Activated CD8-positive, alpha-beta T cell treated with anti-CD3 and anti-CD28 coated beads, Interleukin-2, amount 10 ng/mL, durations not matched to agents 7 days and 5 days (primary cell): ENCODE data around the gene RASGEF1C. TPM values are rescaled to one million over a fixed set of nuclear protein-coding genes. Genes with fewer than 3 reads are reported as not detected.

Source experiments
- ATAC-seq: fragments of 150-1000 bp; cut with Tn5 transposase; one replicate; pipeline ENCODE4 v1.10.0; 2021; ENCODE audit warnings: moderate library complexity
- CTCF ChIA-PET: fragments of 350-600 bp; sonication (Branson Sonifier 250); formaldehyde crosslinking; loops from one replicate; lab custom pipeline; 2021; ENCODE audit warnings: antibody characterized with exemption; lab: Charles Lee
- POLR2A ChIA-PET: fragments of 350-600 bp; sonication (Branson Sonifier 250); formaldehyde crosslinking; loops from one replicate; lab custom pipeline; 2021; ENCODE audit warnings: antibody characterized with exemption; lab: Charles Lee
- DNase-seq: peaks from one replicate; pipeline ENCODE4 v3.0.0-alpha.2; 2020
- H3K27ac Mint-ChIP-seq: one replicate; pipeline ENCODE4 v1.8.0; 2021; ENCODE audit warnings: mild to moderate bottlenecking, mixed read lengths
- H3K27me3 Mint-ChIP-seq: one replicate; pipeline ENCODE4 v1.8.0; 2021; ENCODE audit warnings: low read depth, mixed read lengths
- H3K36me3 Mint-ChIP-seq: one replicate; pipeline ENCODE4 v1.8.0; 2021; ENCODE audit warnings: low read depth, mixed read lengths
- H3K4me1 Mint-ChIP-seq: one replicate; pipeline ENCODE4 v1.8.0; 2021; ENCODE audit warnings: low read depth, mixed read lengths
- H3K4me3 Mint-ChIP-seq: one replicate; pipeline ENCODE4 v1.8.0; 2021; ENCODE audit warnings: mild to moderate bottlenecking, mixed read lengths
- H3K9me3 Mint-ChIP-seq: one replicate; pipeline ENCODE4 v1.8.0; 2022; ENCODE audit warnings: mixed read lengths; ENCODE audit not compliant: insufficient read depth
- total RNA-seq, 2 experiments: library from RNA; stranded (reverse); gene quantifications; one replicate each; pipeline ENCODE4 v1.2.3, GENCODE V29; 2021

The RASGEF1C gene
- total RNA-seq, 2 experiments from 2014 or later = not detected

DNA sequence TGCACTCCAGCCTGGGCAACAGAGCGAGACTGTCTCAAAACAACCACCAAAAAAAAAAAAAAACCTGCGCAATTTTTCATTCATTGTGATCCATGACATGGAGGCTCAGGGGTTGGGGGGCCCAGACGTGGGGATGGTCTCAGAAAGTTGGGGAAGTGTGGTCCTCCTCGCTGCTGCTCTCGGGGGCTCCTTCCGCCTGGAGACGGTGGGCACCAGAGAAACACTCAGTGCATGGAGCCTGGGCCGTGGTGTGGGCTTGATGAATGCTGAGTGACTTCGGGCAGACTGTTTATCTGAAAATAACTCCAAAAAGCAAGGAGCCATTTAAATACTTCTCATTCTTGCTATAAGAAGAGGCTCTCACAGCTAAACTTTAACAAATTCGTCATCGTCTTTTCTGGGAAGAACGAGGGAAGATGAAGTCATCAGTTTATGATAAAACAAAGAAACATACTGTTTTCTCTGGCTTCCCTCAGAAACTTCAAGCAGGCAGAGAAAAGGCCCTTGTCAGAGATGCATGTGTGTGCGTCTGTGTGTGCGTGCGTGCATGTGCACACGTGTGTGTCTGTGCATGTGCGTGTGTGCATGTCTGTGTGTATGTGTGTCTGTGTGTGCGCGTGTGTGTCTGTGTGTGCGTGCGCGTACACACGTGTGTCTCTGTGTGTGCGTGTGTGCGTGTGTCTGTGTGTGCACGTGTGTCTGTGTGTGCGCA is 35.0 kb downstream of the RASGEF1C start:
- Mint-ChIP-seq H3K36me3 (no peaks in the 10 kb centered on the region), H3K4me3 (no peak overlapping the region)

DNA sequence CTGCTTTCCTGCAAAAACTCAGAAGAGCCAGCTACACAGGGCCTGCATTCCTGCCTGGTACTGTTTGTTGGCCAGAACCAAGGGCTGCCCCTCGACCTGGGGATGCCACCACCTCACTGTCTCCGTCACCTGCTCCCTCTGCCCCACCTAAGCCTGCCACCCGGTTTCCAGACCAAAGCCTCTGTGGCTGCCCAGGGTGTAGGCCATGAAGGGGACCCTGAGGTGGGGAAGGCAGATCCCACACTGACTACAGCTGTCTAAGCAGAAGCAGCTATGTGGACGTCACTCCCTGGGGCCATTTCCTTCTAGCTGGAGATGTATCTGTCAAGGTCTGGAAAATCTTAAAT is 35.8 kb downstream of the RASGEF1C start:
- POLR2A ChIA-PET = no interaction called here
- no peak for DNase-seq
- no peak overlapping the region for H3K27ac Mint-ChIP-seq
- no peaks in the 10 kb centered on the region for H3K4me1 Mint-ChIP-seq
- no peaks in the 10 kb centered on the region for H3K27me3 Mint-ChIP-seq
- CTCF ChIA-PET = no interaction called here
- ATAC-seq = no peak
- H3K9me3 Mint-ChIP-seq = no peaks in the 10 kb centered on the region
- H3K36me3 Mint-ChIP-seq = no peaks in the 10 kb centered on the region
- H3K4me3 Mint-ChIP-seq = no peak overlapping the region

More for the DNA sequence above, 35.0 kb downstream of the RASGEF1C start:
- DNase-seq (no peak), ATAC-seq (no peak)
- ChIA-PET CTCF (no interaction called here), POLR2A (no interaction called here)
- H3K27me3 Mint-ChIP-seq = no peaks in the 10 kb centered on the region
- H3K27ac Mint-ChIP-seq = no peak overlapping the region
- no peaks in the 10 kb centered on the region for H3K4me1 Mint-ChIP-seq
- H3K9me3 Mint-ChIP-seq = no peaks in the 10 kb centered on the region

DNA sequence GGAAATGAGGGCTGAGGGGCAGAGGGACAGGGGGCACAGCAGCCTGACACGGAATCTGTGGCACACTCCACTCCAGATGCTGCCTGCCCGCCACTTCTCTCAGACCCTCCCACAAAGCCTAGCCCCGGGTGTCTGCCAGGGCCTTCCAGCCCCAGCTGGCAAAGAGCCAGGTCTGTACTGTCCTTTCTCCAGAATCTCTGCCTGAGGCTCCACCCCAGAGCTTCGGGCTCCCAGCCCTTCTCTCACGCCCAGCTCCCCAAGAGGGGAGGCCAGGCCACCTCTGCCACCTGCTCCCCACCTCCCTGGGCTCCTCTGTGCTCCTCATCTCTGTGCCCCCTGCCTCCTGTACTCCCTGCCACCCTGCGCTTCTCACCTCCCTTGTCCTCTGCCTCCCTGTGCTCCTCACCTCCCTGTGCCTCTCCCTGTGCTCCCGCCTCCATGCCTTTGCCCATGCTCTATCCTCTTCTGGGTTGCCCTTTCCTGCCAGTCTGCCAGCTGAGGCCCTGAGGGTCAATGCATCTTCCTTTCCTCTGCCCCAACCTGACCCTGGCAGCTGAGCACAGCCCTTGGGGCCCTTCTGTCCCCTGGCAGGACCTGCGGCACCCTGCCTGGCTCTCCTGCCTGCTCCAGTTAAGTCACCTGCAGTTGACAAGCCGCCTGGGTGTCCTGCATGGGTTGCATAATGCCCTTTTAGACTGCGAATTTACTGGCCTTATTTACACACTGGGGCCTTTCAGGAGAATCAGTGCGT is 36.4 kb downstream of the RASGEF1C start:
- H3K4me1 Mint-ChIP-seq = no peaks in the 10 kb centered on the region
- no peak overlapping the region for H3K27ac Mint-ChIP-seq
- POLR2A ChIA-PET = no interaction called here
- ATAC-seq = no peak
- no peaks in the 10 kb centered on the region for H3K9me3 Mint-ChIP-seq
- no peaks in the 10 kb centered on the region for H3K36me3 Mint-ChIP-seq
- no peak for DNase-seq
- H3K4me3 Mint-ChIP-seq = no peak overlapping the region
- H3K27me3 Mint-ChIP-seq = no peaks in the 10 kb centered on the region
- CTCF ChIA-PET = no interaction called here

DNA sequence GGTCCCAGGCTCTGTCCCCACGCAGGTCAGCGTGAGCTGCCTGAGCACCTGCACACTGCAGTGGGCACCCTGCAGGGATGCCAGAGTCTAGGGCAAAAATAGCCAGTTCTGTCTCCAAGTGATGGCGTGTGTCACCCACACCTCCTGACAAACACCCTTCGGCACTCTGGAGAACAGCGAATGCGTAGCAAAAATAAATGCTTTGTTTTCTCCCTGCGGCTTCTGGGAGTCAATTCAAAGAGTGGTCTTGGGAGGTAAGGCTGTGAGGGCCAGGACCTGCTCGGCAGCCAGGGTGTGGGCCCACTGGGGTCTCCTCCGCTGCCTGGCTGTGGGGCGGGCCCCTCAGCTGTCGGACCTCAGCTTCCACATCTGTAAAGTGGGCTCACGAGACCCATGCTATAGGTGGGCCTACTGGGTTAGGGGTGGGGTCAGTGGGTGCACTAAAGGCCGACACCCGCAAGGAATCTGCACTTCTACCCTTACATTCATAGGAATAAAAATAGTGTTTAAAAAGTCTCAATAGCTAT is 37.4 kb downstream of the RASGEF1C start:
- H3K9me3 Mint-ChIP-seq = no peaks in the 10 kb centered on the region
- no peaks in the 10 kb centered on the region for H3K36me3 Mint-ChIP-seq
- H3K4me3 Mint-ChIP-seq = no peak overlapping the region
- H3K27me3 Mint-ChIP-seq = peaks cover 4% of the 10 kb centered on the region
- no peak for ATAC-seq
- ChIA-PET POLR2A (no interaction called here), CTCF (no interaction called here)
- H3K4me1 Mint-ChIP-seq = no peaks in the 10 kb centered on the region
- DNase-seq = no peak
- H3K27ac Mint-ChIP-seq = no peak overlapping the region

DNA sequence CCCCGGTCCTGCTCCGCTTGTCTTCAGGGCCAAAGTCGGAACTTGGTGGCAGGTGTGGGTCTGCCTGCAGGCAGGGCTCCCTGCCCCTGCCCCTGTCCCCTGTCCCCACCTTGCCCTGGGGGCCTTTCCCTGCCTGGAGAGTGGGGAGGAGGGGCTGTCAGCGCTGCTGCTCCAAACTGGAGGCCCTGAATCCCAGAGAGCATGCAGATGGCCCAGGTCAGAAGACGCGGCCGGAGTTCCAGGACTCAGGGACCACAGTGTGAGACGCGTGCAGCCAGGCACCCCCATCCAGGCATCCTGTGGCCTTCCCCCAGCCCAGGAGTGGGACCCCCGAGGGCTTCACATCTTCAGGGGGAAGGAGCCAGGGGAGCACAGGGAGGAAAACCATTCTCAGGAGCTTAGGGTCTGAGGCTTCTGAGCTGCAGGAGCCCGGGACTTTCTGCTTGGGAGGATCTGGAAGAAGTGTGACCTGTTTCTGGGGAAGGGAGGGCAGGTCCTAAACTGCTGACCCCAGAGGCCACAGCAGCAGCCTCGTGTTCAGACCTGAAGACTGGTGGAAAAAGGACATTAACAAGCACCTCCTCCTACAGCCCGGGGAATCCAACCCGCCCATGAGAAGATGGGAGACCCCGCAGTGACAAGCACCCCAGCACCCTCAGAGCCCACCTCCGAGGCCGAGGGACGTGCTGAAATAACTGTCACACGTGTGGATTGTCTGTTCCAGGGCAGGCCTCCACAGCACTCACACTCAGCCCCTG is 38.0 kb downstream of the RASGEF1C start:
- H3K27me3 Mint-ChIP-seq = peaks cover 7% of the 10 kb centered on the region
- no peak overlapping the region for H3K4me3 Mint-ChIP-seq
- no peaks in the 10 kb centered on the region for H3K4me1 Mint-ChIP-seq
- no peaks in the 10 kb centered on the region for H3K9me3 Mint-ChIP-seq
- ATAC-seq = no peak
- ChIA-PET CTCF (no interaction called here), POLR2A (no interaction called here)
- H3K27ac Mint-ChIP-seq = no peak overlapping the region
- no peak for DNase-seq
- no peaks in the 10 kb centered on the region for H3K36me3 Mint-ChIP-seq

DNA sequence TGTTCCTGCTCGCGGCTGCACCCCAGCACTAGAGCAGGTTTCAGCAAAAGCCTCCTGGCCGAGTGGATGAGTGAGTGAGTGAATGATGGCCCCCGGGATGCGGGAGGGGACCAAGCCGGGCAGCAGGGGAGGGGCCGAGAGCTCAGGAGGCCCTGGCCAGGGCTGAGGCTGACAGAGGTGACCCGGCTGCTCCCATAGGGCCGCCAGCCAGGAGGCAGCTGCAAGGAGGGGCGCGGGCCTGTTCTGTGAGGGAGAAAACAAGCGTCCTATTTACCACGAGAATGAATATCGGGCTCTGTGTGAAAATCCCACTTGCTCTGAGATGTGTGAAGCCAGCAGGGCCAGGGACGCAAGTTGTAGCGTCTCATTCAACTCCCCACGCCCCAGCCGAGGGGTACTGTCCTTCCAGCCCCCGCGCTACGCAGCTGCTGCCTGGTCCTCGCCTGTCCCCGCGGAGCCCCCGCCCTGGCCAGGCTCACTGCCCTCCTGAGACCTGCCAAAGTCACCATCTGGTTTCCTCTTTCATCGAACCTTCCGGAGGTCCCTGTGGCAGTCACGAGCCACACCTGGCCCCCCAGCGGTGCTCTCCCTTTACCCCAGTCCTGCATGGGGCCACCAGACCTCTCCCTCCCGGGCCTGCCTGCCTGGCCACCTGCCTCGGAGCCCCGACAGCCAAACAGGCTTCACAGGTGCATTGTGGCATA is 38.8 kb downstream of the RASGEF1C start:
- ChIA-PET POLR2A (no interaction called here), CTCF (no interaction called here)
- DNase-seq (no peak), ATAC-seq (no peak)
- no peaks in the 10 kb centered on the region for H3K36me3 Mint-ChIP-seq
- no peak overlapping the region for H3K4me3 Mint-ChIP-seq
- peaks cover 7% of the 10 kb centered on the region for H3K27me3 Mint-ChIP-seq
- no peaks in the 10 kb centered on the region for H3K9me3 Mint-ChIP-seq
- H3K4me1 Mint-ChIP-seq = no peaks in the 10 kb centered on the region
- H3K27ac Mint-ChIP-seq = no peak overlapping the region

DNA sequence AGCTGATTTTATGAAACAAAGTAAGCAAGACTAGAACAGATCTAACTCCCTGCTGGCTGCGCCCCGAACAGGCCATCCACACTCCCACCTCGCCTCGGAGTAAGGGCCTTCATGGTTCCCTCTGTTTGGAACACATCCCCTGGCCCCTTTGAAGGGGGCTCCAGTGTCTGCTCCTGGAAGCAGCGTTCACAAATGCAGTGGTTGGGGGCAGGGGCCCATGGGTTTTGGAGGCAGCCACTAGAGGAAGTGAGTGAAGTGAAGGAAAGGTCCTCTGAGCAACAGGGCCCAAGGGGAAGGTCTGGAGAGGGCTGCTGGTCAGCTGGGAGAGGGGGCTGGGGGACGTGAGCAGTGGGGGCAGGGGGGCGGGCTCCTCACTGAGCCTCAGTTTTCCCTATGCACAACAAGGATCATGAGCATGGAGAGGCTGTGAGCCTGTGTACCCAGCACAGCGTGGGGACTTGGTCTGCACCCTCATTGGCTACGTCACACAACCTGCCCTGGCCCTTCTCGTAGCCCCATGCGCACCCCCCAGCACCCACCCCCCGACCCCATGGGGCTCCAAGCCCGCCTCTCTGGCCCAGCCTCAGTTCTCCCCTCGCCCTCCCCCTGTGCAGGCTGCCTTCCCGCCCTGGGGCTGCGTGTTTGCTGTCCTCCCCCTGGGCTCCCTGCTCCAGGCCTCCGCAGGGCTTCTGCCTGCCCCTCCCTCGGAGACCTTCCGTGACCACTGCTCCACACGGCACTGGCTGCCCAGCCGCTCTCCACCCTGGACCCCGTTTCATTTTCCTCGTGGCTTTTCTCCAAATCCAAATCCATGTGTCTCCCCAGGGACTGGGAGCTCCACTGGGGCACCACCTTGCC is 39.5 kb downstream of the RASGEF1C start:
- DNase-seq = no peak
- Mint-ChIP-seq H3K4me3 (no peak overlapping the region), H3K27me3 (peaks cover 10% of the 10 kb centered on the region), H3K27ac (no peak overlapping the region), H3K9me3 (no peaks in the 10 kb centered on the region), H3K36me3 (no peaks in the 10 kb centered on the region), H3K4me1 (no peaks in the 10 kb centered on the region)
- CTCF ChIA-PET = no interaction called here
- no peak for ATAC-seq
- POLR2A ChIA-PET = no interaction called here

DNA sequence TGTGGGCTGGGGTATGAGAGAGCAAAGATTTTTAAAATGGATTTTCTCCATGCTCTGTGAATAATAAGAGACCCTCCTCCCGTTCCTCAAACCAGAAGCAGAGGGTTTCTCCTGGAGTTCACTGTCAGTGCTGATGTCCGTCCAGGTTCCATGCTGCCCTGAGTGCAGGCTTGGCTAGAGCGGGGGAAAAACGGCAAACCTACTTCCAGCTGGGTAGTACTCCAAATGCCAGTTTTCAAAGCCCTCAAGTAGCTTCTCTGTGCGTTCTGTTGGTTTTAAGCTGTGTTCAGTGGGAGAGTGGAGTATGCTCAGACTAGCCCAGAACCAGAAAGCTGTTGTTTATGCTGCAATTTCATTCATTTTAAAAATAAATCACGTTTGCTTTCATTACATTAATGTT is 40.3 kb downstream of the RASGEF1C start:
- no peaks in the 10 kb centered on the region for H3K4me1 Mint-ChIP-seq
- no peak overlapping the region for H3K4me3 Mint-ChIP-seq
- H3K36me3 Mint-ChIP-seq = no peaks in the 10 kb centered on the region
- H3K27me3 Mint-ChIP-seq = peaks cover 14% of the 10 kb centered on the region
- no peaks in the 10 kb centered on the region for H3K9me3 Mint-ChIP-seq
- no peak overlapping the region for H3K27ac Mint-ChIP-seq
- ChIA-PET CTCF (no interaction called here), POLR2A (no interaction called here)
- DNase-seq (no peak), ATAC-seq (no peak)

- ChIA-PET POLR2A (no interaction called here), CTCF (no interaction called here)
- Mint-ChIP-seq H3K4me3 (no peak overlapping the region), H3K9me3 (no peaks in the 10 kb centered on the region), H3K27ac (no peak overlapping the region), H3K36me3 (no peaks in the 10 kb centered on the region), H3K4me1 (no peaks in the 10 kb centered on the region), H3K27me3 (peaks cover 17% of the 10 kb centered on the region)
- no peak for DNase-seq
- ATAC-seq = no peak
Observed at GRCh38 chr5:180166176-180166575, 42.8 kb downstream of the RASGEF1C start.

DNA sequence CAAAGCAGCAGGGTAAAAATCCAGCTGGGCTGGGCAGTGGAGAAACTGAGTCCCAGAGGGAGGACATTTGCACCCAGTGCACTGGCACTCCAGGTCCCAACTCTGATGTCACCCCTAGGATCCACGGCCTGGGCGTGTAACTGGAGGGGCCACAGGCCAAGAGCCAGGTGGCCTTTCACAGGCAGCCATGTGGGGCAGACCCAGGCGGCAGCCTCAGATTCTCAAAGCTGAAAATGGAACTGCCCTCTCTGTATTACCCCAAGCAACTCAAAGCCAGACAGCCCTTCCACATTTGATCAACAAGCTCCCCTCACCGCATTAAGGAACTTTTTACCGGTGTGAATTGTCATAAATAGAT is 46.7 kb downstream of the RASGEF1C start:
- Mint-ChIP-seq H3K9me3 (no peaks in the 10 kb centered on the region), H3K36me3 (no peaks in the 10 kb centered on the region), H3K4me1 (no peaks in the 10 kb centered on the region), H3K27ac (no peak overlapping the region), H3K27me3 (peaks cover 21% of the 10 kb centered on the region), H3K4me3 (no peak overlapping the region)
- POLR2A ChIA-PET = no interaction called here
- ATAC-seq (no peak), DNase-seq (no peak)
- CTCF ChIA-PET = no interaction called here
